BJ (cell line): Measurements from ENCODE around the gene CH25H. TPM values are rescaled to one million over a fixed set of nuclear protein-coding genes. Genes with fewer than 3 reads are reported as not detected.
"Not testable (repeated sequence)": the region's sequence is repeated elsewhere in the genome, so short reads cannot be mapped to it uniquely, and the experiment has no call there.

Source experiments
- CTCF ChIA-PET: fragments of 350-600 bp; formaldehyde crosslinking; extraction: SDS; loops from one replicate; lab custom pipeline; 2021; ENCODE audit warnings: antibody characterized with exemption, inconsistent platforms; lab: Yijun Ruan, JAX
- POLR2A ChIA-PET: fragments of 300-600 bp; sonication (Branson Sonifier 250); formaldehyde crosslinking; extraction: SDS; loops from one replicate; lab custom pipeline; 2021; ENCODE audit warnings: antibody characterized with exemption; lab: Charles Lee
- DNase-seq: peaks from one replicate; pipeline ENCODE4 v3.0.0-alpha.2; 2011; ENCODE audit warnings: low read depth
- H3K27me3 ChIP-seq: 2 replicates; pipeline ENCODE4 v1.6.0; 2011; ENCODE audit warnings: low read length; ENCODE audit not compliant: control insufficient read depth, insufficient read depth
- H3K36me3 ChIP-seq: 2 replicates; pipeline ENCODE4 v1.5.1; 2011; ENCODE audit warnings: low read length; ENCODE audit not compliant: control insufficient read depth, insufficient read depth
- H3K4me3 ChIP-seq: 2 replicates; pipeline ENCODE4 v1.5.1; 2011; ENCODE audit warnings: low read depth, mild to moderate bottlenecking, control low read depth, low read length
- polyA plus RNA-seq: library from polyadenylated mRNA; depleted of rRNA; stranded (reverse); fragments of >200 nt; gene quantifications from 2 replicates; pipeline ENCODE4 v1.2.3, GENCODE V29; 2011
- TF ChIP-seq, protein P1 (sequence below): IDR thresholded peaks from 2 replicates; pipeline ENCODE4 v1.5.1; 2011; ENCODE audit warnings: low read depth, mild to moderate bottlenecking, control low read depth, inconsistent platforms, low read length, moderate library complexity; ENCODE audit not compliant: insufficient read depth

Gene CH25H
- polyA plus RNA-seq, 1 experiment, result 0.86 TPM

DNA sequence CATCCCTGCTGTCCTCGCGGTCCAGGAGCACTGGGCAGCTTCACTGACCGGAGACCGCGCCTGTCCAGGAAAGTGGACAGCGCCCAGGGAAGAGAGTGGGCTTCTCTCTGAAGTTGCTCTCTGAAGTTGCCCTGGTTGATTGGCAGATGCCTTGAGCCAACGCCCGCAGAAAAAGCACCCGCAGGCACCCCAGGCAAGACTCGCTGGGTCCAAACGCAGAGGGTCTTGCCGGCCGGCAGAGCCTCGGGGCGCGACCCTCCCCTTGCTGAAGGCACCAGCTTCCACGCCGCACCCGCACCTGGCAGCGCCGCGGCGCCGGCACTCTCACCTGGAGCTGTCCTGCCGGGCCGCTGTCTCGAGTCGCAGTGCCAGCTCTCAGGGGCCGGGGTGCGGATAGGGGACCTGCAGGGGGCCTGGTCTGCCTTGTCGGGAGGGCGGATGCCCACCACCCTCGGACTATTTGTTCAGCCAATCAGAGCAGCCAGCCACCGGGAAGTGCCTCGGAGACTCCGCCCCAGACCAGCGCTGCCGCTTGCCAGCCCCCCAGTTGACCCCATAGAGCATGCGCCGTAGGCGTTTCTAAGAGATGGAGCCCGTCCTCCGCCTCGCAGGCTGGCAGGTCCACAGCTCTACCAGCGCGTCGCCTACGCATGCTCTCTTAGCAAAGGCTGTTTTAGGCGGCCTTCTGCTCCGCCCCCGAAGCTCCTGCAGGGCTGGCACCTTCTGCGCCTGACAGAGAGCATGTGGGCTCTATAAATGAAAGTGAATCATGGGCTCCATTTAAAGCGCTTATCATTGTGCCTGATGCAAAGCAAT, 44.5 kb upstream of the CH25H start, which contains the start of gene LIPA:
Gene LIPA (minus strand): TSS at position 367 of the 816 bp plus-strand sequence. CDS start 4,127 bp downstream, outside the sequence.
- Histone ChIP-seq H3K36me3 (no peaks in the 10 kb centered on the region), H3K27me3 (no peaks in the 10 kb centered on the region), H3K4me3 (peak within 1 kb of the TSS; percentile 92)
- POLR2A ChIA-PET, result interaction anchor here (0.6 kb wide), 1 partner anchor 1501 kb away, joined by 5 read pairs; no protein-coding TSS in a partner anchor
- TF ChIP-seq, protein P1, sequence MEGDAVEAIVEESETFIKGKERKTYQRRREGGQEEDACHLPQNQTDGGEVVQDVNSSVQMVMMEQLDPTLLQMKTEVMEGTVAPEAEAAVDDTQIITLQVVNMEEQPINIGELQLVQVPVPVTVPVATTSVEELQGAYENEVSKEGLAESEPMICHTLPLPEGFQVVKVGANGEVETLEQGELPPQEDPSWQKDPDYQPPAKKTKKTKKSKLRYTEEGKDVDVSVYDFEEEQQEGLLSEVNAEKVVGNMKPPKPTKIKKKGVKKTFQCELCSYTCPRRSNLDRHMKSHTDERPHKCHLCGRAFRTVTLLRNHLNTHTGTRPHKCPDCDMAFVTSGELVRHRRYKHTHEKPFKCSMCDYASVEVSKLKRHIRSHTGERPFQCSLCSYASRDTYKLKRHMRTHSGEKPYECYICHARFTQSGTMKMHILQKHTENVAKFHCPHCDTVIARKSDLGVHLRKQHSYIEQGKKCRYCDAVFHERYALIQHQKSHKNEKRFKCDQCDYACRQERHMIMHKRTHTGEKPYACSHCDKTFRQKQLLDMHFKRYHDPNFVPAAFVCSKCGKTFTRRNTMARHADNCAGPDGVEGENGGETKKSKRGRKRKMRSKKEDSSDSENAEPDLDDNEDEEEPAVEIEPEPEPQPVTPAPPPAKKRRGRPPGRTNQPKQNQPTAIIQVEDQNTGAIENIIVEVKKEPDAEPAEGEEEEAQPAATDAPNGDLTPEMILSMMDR, result no peak
- peak; percentile 90 for DNase-seq
- CTCF ChIA-PET, result interaction anchor here (0.7 to 2.1 kb wide), 9 partner anchors 9 to 313 kb away, joined by 3 to 14 read pairs (median 4); partner anchors contain the start of gene IFIT1

DNA sequence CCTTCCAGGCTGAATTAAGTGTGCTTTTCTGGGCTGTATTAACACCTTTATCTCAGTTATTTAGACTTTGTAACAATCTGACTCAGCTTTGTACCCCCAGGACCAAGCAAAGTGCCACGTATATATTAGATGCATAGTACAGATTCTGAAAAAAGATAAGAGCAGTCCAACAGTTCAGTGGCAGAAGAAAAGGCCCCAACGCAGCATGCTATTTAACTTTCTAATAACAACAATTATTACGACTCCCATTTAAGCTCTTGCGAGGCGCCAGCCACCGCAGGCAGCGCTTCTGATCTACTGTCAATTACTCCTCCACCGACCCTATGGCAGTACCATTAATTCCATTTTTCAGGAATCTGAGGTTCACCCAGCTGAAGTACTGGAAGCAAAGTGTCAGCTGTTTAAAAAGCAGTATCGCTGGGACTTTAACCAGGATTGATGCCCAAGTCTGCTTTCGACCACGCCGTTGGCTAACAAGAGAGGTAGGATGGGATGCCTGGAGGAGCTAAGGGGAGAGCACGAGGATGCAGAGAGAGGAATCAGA, 43.8 kb upstream of the CH25H start:
- POLR2A ChIA-PET, result interaction anchor here (0.6 kb wide), 1 partner anchor 1501 kb away, joined by 5 read pairs; no protein-coding TSS in a partner anchor
- Histone ChIP-seq H3K4me3 (peak overlapping the region; percentile 92), H3K27me3 (no peaks in the 10 kb centered on the region), H3K36me3 (no peaks in the 10 kb centered on the region)
- DNase-seq, result no peak
- TF ChIP-seq, protein P1, result no peak
- CTCF ChIA-PET, result interaction anchor here (0.7 to 2.1 kb wide), 6 partner anchors 9 to 314 kb away, joined by 3 to 14 read pairs (median 4); partner anchors contain the start of gene IFIT1

DNA sequence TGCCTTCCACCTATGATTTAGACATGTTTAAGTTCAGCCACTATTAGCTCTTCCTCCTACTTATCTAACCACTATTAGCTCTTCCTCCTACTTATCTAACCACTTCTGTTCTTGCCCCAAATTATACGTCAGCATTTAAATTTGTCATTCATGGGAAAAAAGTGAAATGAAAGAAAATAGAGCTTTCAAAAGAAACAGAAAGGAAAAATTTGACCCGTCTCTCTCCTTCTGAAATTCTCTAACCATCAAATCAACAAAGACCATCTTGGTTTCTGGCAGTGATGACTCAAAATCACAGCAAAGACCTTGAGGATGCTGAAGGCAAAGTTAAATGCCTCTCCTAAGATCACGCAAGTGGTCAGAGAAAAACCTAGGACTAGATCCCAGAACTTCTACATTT, 41.9 kb upstream of the CH25H start:
- no peaks in the 10 kb centered on the region for H3K27me3 ChIP-seq
- no peak for DNase-seq
- H3K4me3 ChIP-seq, result no peak overlapping the region
- ChIA-PET POLR2A (interaction anchor here (0.7 kb wide), 1 partner anchor 1186 kb away, joined by 4 read pairs; no protein-coding TSS in a partner anchor), CTCF (interaction anchor here (0.9 to 1.2 kb wide), 2 partner anchors 11 to 30 kb away, joined by 3 read pairs; no protein-coding TSS in a partner anchor)
- no peaks in the 10 kb centered on the region for H3K36me3 ChIP-seq
- TF ChIP-seq, protein P1, result no peak

DNA sequence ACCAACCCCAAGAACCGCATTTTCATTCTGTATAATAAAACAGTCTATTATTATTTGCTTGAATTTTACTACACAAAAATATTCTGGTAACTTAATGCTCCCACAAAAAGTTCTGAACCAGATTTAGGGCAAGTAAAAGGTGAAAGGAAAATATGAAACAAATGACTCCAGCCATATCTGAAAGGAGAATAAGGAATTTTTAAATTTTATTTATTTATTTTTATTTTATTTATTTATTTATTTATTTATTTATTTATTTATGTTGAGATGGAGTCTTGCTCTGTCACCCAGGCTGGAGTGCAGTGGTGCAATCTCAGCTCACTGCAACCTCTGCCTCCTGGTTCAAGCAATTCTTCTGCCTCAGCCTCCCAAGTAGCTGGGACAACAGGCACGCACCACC, 40.5 kb upstream of the CH25H start:
- H3K27me3 ChIP-seq, H3K36me3 ChIP-seq, POLR2A ChIA-PET, H3K4me3 ChIP-seq, DNase-seq: not testable (repeated sequence)
- CTCF ChIA-PET, result interaction anchor here (1.6 kb wide), 1 partner anchor 29 kb away, joined by 6 read pairs; no protein-coding TSS in a partner anchor

DNA sequence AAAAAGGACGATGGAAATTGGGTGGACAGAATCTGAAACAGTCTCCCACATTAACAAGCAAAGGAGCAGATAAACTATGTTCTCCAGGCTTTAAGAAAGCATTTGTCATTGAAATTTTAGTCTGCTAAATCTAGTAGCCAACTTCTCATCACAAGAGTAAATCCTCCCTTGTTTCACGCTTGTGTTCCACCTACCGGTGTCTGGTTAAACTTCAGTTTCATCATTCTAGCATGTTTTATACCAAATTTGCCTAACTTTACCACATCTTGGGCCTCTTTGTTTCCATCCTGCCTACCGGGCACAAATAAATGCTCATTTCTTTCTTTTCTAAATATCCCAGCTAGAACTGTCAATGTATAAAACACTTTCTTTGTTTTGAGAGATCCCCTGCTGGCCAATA, 38.7 kb upstream of the CH25H start:
- POLR2A ChIA-PET, result no interaction called here
- TF ChIP-seq, protein P1, result no peak
- CTCF ChIA-PET, result interaction anchor here (1.6 kb wide), 1 partner anchor 28 kb away, joined by 6 read pairs; no protein-coding TSS in a partner anchor
- Histone ChIP-seq H3K36me3 (peaks cover 2% of the 10 kb centered on the region; the same call in 1 of the 2 replicates), H3K4me3 (no peak overlapping the region), H3K27me3 (no peaks in the 10 kb centered on the region)
- no peak for DNase-seq
